Retina (tissue), 1 donor: Measurements from ENCODE around the gene EAPP.
"Not testable (repeated sequence)": the region's sequence is repeated elsewhere in the genome, so short reads cannot be mapped to it uniquely, and the experiment has no call there.

Experiments
- DNase-seq: peaks from one replicate; pipeline ENCODE4 v3.0.0-alpha.2; 2016

Gene EAPP

DNA sequence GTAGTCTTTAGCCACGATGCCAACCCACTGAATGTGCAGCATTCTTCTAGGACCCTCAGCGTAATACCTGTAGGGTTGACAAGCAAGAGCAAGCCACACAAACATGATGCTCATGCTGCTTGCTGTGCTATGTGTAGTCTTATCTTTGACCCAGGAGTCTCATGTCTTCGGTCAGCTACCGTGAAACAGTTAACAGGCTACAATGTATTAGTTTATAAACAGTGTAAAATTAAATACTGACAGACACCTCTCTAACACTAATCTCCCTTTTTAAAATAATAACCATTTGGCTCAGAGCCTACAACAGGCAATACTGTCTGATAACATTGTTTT lies 1.9 kb downstream of the EAPP start:
- DNase-seq: no peak

DNA sequence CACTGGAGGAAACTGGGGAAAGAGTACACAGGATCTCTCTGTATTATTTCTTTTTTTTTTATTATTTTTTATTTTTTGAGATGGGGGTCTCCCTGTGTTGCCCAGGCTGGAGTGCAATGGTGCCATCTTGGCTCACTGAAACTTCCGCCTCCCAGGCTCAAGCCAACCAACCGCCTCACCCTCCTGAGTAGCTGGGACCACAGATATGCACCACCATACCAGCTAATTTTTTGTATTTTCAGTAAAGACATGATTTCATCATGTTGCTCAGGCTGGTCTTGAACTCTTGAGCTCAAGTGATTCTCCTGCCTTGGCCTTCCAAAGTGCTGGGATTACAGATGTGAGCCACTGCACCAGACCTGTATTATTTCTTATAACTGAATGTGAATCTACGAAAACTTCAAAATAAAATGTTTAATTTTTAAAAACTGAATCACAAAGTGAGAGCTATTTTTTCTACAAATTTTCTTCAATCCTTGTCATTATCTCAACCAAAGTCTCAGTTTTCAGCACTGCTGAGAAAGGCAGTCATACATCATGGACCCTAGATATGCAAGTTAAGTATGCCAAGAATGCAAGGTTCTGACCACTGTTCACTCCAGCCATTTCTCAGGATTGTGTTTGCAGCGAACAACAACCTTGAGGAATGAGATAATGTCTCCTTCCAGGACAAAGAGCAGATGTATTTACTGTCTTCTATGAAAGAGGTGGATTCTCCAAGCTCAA lies 2.4 kb downstream of the EAPP start:
- DNase-seq: no peak

DNA sequence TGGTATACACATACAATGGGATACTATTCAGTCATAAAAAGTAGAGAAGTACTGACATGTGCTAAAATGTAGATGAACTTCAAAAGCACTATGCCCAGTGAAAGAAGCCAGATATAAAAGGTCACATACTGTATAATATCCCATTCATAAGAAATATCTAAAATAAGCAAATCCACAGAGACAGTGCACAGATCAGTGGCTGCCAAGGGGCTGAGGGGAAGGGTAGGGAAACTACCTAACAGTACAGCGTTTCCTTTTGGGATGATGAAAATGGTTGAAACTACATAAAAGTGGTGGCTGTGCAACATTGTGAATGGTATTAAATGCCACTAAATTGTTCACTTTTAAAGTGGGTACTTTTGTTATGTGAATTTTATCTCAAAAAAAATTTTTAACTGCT lies 11.9 kb downstream of the EAPP start:
- DNase-seq: no peak

DNA sequence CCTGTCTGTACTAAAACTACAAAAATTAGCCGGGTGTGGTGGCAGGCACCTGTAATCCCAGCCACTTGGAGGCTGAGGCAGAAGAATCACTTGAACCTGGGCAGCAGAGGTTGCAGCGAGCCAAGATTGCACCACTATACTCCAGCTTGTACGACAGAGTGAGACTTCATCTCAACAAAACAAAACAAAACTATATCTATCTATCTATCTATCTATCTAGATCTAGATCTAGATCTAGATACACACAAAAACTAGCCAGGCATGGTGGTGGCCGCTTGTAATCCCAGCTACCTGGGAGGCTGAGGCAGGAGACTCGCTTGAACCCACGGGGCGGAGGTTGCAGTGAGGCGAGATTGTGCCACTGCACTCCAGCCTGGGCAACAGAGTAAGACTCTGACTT lies 15.3 kb downstream of the EAPP start:
- not testable (repeated sequence) for DNase-seq

DNA sequence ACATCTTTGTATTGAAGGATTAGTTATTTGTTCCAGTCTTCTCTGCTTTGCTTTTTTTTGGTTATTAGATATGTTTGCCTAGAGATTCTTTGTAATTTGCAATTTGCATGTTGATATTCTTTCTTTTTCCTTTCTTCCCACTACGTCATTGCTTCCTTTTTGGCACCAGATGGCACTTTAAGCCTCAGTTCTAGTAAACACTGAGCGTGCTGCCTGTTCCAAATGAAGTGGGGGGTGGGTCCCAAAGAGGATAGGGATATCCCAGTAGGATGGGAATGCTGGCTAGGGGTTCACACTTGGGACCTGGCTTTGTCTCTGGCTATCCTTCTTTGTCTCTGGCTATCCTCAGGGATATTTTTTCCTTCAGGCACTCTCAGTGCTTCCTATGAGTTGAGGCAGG lies 17.0 kb downstream of the EAPP start:
- DNase-seq: no peak

DNA sequence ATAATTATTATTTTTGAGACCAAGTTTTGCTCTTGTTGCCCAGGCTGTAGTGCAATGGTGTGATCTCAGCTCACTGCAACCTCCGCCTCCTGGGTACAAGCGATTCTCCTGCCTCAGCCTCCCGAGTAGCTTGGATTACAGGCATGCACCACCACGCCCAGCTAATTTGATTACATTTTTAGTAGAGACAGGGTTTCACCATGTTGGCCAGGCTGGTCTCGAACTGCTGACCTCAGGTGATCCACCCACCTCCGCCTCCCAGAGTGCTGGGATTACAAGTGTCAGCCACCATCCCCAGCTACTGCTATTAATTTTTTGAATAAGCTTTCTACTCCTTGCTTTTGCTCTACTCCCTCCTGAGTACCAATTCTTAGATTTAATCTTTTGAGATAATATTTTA lies 18.4 kb downstream of the EAPP start:
- DNase-seq: not testable (repeated sequence)

DNA sequence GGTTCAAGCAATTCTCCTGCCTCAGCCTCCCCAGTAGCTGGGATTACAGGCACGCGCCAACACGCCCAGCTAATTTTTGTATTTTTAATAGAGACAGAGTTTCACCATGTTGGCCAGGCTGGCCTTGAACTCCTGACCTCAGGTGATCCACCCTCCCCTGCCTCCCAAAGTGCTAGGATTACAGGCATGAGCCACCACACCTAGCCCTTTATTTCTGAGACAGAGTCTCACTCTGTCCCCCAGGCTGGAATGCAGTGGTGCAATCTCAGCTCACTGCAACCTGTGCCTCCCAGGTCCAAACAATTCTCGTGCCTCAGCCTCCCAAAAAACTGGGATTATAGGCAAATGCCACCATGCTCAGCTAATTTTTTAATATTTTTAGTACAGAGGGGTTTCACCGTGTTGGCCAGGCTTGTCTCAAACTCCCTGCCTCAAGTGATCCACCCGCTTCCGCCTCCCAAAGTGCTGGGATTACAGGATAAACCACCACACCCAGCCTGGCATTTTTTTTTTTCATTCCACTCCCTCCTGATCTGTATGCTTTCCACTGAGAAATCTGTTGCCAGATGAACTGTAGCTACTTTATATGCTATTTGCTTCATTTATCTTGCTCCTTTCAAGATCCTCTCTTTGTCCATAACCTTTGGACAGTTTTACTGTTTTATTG lies 19.1 kb downstream of the EAPP start:
- DNase-seq: not testable (repeated sequence)

DNA sequence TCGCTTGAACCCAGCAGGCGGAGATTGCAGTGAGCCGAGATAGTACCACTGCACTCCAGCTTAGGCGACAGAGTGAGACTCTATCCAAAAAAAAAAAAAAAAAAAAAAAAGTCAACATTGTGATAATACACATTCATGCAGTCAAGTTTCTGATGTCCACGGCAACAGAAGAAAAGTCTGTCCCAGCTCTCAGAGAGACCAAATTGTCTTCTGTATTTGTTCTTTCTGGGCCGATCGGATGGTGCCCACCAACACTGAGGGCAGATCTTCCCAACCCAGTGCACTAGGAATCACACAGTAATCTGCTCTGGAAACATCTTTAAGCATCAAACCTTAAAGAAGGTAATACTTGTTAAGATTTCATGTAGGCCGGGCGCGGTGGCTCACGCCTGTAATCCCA lies 31.6 kb downstream of the EAPP start:
- DNase-seq: no peak

DNA sequence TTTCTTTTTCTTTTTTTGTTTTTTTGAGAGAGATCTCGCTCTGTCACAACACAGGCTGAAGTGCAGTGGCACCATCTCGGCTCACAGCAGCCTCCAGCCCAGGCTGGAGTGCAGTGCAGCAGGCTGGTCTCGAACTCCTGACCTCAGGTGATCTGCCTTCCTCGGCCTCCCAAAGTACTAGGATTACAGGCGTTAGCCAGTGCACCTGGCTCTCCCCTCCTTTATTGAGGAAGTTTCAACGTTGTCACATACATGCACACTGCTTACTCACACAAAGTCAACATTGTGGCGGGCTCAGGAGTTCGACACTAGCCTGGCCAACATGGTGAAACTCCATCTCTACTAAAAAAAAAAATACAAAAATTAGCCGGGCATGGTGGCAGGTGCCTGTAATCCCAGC lies 32.0 kb downstream of the EAPP start:
- DNase-seq: no peak

DNA sequence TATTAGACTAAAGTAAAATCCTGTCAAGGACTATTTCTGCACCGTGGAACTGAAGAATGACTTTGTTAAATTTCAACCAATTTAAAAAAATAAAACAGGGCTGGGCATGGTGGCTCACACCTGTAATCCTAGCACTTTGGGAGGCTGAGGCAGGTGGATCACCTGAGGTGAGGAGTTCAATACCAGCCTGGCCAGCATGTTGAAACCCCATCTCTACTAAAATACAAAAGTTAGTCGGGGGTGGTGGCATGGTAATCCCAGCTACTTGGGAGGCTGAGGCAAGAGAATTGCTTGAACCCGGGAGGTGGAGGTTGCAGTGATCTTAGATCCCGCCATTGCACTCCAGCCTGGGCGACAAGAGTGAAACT lies 34.4 kb downstream of the EAPP start:
- not testable (repeated sequence) for DNase-seq

DNA sequence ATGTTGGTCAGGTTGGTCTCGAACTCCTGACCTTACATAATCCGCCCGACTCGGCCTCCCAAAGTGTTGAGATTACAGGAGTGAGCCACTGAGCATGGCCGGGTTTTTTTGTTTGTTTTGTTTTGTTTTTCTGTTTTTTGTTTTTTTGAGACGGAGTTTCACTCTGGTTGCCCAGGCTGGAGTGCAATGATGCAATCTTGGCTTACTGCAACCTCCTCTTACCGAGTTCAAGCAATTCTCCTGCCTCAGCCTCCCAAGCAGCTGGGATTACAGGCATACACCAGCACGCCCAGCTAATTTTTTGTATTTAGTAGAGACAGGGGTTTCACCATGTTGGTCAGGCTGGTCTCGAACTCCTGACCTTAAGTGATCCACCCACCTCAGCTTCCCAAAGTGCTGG lies 35.5 kb downstream of the EAPP start:
- not testable (repeated sequence) for DNase-seq

DNA sequence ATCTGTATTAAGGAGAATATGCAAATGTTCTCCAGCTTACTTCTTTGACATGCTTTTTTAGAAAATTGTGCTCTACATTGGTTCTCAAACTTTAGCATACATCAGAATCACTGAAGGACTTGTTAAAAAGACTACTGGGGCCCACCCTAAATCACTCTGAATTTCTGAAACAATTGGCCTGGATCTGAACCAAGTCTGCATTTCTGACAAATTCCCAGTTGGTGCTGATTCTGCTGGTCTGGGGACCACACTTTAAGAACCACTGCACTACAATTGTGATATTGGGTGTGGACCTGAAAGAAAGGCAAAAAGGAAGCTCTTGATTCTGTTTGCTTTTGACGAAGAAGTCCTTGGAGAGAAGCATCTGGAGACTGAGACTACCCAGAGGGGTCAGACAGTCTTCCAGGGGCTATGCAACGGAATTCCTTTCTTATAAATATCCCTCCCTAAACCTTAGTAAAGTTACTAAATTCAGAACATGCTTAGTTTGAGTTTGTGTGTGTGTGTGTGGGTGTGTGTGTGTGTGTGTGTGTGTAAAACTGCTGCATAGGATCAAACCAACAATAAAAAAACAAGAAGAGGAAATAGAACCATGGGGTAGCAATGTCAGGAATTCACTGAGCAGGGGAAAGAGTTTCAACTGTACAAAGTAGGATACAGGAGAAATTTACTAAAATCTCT lies 36.8 kb downstream of the EAPP start:
- no peak for DNase-seq

DNA sequence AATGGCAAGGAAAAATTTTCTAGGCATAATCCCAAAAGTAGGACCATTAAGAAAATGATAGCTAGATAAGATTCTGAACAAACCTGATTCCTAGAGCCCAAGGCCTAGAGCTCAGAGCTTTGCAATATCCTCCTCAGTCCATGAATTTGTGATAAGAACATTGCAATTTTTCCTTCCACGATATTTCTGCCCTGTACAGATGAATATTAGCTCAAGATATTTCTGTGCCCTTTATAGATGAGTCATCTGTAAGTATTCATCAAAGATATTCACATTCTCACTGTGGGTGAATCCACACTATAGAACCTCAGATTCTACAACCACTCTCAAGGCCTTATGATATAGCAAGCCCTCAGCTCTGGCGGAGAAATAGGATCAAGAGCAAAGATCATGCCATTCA lies 37.5 kb downstream of the EAPP start:
- no peak for DNase-seq

DNA sequence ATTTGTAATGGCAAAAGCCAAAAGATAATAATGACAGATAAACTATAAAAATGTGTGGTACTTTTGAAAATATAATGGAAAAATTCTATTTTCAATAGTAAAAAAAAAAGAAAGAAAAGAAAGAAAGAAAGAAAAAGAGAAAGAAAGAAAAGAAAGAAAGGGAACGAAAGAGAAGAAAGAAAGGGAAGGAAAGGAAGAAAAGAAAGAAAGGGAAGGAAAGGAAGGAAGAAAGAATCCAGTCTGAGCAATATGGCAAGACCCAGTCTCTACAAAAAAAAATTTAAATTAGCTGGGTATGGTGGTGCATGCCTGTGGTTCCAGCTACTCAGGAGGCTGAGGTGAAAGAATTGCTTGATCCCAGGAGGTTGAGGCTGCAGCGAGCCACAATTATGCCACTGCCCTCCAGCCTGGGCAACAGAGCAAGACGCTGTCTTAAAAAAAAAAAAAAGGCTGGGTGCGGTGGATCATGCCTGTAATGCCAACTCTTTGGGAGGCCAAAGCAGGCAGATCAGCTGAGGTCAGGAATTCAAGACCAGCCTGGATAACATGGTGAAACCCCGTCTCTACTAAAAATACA lies 38.4 kb downstream of the EAPP start:
- DNase-seq: no peak

DNA sequence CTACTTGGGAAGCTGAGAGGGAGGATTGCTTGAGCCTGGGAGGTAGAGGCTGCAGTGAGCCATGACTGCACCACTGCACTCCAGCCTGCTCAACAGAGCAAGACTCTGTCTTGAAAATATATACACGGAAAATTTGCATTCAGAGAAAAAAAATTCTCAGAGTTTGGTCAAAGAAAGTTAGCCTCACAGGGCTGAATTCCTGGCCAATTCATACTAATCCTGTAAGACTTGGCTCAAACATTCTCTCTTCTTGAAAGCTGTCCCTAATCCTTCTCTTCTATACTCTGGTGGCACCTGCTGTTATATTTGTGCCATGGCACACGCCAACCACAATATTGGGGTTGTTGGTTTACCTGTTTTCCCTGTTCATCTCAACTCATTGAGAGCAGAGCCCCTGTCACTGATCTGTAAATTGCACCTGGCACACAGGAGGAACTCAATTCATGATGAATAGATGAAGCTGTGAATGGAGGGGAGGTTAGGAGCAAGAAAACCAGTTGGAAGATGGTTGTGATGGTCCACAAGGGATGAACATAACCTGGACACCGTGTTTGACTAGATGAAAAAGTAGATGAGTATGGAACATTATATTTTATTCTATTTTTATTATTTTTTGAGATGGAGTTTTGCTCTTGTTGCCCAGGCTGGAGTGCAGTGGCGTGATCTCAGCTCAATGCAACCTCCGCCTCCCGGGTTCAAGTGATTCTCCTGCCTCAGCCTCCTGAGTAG lies 40.7 kb downstream of the EAPP start:
- peak; percentile 18 for DNase-seq

DNA sequence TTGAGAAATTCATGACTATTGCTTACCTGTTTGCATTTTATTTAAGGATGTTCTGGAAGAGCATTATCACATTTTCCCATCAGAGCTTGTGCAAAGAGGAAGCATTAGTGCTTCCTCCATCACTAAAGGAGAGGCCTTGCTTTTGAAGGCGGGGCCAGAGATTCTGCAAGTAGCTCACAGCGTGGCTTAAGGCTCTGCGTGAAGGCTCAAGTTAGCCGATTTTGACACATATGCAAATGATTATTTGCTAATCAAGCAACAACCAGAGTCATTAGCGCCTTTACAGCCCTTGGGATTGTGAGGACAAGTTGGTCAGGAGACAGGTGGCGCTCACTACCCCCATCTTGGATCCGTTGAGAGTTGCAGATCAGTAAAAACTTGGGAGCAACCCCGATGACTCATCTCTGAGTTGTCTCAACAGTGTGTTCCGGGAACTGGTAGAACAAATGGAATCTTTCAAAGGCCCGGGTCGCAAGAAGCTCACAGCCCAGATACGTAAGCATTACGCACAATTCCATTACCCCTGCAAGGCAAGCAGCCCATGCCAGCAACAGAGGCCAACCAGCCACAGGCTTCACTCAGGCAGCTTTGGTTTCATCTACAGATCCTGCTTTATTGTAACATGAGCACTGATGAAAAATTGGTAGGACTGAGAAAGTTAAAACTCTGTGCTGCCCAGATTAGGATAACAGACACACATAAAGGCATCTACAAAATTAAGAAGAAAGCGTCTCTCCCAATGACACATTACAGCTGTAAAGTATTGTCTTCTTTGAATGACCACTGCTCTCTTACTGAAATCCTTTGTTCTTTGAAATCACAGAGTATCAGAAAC lies 42.6 kb downstream of the EAPP start:
- no peak for DNase-seq

DNA sequence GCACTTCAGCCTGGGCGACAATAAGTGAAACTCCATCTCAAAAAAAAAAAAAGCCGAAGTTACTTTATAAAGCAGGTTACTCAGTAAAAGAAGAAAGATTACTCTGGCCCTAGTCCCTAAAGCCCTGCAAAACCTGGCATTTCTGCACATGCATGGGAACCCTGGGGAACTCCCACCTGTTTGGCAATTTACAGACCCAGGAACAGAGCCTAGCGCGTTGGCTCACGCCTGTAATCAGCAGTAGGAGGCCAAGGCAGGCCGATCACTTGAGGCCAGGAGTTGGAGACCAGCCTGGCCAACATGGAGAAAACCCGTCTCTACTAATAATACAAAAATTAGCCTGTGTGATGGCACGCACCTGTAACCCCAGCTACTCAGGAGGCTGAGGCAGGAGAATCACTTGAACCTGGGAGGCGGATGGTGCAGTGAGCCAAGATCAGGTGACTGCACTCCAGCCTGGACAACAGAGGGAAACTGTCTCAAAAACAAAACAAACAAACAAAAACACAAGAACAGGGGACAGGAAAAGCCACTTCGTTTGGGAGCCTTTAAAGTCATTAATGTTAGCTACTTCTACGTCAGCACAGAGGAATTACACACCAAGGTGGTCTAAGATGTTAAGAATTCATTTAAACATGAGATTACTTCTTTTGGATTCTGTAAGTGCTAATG lies 43.4 kb downstream of the EAPP start:
- DNase-seq: no peak

DNA sequence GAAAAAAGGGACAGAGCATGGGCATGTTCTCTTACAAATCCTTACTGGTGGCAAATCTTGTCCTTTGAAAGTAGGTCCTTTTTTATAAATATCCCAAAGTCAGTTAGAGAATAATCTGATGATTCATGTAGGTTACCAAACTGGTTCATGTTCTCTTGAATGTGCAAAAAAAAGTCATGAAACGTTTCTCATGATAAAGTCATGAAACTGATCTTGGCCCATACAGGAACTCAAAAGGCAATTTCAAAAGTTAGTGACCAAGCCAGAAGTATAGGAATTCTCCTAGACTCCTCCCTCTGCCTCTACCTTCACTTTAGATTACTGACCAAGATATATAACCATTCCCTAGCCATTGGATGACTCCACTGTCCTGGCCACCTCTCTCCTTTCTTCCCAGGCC lies 50.2 kb downstream of the EAPP start:
- no peak for DNase-seq

DNA sequence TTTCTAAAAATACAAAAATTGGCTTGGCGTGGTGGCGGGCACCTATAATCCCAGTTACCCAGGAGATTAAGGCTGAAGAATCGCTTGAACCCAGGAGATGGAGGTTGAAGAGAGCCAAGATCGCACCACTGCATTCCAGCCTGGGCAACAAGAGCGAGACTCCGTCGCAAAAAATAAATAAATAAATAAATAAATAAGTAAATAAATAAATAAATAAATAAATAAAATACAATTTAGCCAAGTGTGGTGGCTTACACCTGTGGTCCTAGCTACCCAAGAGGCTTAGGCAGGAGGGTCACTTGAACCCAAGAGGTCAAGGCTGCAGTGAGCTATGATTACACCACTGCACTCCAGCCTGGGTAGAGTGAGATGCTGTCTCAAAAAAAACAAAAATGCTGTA lies 51.0 kb downstream of the EAPP start:
- no peak for DNase-seq

DNA sequence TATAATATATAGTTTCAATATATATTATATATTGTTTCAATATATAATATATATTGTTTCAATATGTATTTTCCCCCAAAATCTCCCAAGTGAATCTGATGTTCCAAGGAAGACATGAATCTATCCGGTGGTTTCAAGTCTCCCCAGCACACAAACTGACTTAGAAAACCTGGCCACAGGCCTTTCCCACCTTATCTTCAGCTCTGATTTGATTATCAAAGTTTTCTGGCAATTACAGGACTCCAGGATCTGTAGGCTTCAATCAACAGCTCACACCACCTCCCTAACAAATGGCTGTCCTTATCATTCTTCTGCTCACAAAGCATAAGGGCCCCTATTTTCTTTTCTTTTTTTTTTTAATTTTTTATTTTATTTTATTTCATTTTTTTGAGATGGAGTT lies 54.8 kb downstream of the EAPP start:
- no peak for DNase-seq

DNA sequence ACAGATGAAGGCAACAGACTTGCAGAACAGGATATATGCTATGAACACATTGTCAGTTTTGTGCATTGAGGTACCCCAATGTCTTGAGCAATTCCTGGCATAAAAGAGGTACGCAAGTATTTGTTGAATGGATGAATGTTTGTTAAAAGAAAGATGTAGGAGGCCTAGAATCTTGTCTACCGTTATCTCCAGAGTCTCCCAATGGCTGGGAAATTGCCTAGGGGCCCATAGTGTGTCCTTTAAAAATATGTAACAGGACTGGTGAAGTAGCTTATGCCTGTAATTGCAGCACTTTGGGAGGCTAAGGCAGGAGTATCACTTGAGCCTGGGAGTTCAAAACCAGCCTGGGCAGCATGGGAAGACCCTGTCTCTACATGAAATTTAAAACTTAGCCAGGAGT lies 57.0 kb downstream of the EAPP start:
- no peak for DNase-seq

DNA sequence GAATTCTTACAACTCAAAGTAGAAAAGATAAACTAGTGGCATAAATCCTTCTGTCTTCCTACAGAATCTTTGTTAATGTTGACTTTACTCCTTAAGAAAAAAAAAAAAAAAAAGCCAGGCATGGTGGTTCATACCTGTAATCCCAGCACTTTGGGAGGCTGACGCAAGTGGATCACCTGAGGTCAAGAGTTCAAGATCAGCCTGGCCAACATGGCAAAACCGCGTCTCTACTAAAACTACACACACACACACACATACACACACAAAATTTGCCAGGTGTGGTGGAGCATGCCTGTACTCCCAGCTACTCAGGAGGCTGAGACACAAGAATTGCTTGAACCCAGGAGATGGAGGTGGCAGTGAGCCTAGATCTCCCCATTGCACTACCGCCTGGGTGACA lies 59.8 kb downstream of the EAPP start:
- no peak for DNase-seq
